ENCODE results near the gene METAP1D.

DNA sequence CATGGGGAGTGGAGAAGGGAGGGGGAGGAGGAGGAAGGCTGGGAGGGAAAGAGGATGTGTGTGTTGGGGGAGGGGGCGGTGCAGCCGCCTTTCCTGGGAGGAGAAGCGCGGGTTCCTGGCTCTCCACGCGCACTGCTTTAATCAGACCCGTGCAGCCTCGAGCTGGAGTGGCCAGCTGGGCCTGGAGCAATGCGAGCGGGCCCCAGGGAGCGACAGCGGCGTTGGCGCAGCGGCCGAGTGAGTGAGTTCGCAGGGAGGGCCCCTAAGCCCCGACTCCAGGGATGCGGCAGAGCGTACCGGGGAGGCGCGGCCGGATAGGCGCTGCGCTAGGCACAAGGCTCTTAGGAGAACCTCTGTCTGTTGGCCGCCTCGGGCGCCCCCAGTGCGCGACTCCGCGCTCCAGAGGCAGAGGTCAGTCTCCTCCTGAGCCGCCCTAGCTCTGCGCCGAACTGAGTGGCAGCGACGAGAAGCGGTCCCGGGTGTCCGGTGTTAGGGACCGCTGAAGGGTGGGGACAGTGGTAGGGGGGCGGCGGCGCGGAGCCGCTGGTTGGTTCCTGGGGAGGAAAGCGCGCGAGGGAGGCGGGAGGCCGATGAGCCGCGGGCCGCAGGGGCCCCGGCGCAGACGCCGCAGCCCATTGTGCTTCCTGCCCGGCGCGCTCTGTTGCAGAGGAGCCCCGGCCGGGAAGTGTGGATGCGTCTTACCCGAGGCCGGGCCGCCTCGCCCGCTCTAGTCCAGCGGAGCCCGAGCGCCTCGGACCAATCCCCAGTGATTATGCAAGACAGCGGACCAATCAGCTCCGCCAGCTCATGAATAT lies 85.1 kb downstream of the METAP1D start:
- TF ChIP-seq EZH2 (IDR thresholded peaks at IDR 0.05) (no peak), POLR2AphosphoS5 (IDR thresholded peaks at IDR 0.05; ENCODE audit: borderline replicate concordance, low read depth, low read length) (peak; percentile 73), FOXP2 (optimal IDR thresholded peaks at IDR 0.05; ENCODE audit: control extremely low read depth, extremely low read length, insufficient read depth) (no peak)

Measured in SK-N-MC (cell line).